HEK293 (cell line): ENCODE data around the gene HMSD.

Source experiments
- GLI4 ChIP-seq: fragments of 450-650 bp; formaldehyde crosslinking; IDR thresholded peaks from 2 replicates; pipeline ENCODE4 v1.5.1; 2016; ENCODE audit warnings: missing biosample characterization, missing genetic modification characterization
- KLF1 ChIP-seq: fragments of 450-650 bp; formaldehyde crosslinking; IDR thresholded peaks from 2 replicates; pipeline ENCODE4 v1.5.1; 2016; ENCODE audit warnings: missing biosample characterization, missing genetic modification characterization
- MEIS1 ChIP-seq: sonication (generic); formaldehyde crosslinking; IDR thresholded peaks from 2 replicates; pipeline ENCODE4 v1.8.1; 2022; ENCODE audit warnings: missing genetic modification reagents, mild to moderate bottlenecking, borderline replicate concordance
- PATZ1 ChIP-seq: fragments of 450-650 bp; formaldehyde crosslinking; IDR thresholded peaks from 2 replicates; pipeline ENCODE4 v1.5.1; 2016; ENCODE audit warnings: missing biosample characterization, missing genetic modification characterization
- ZBTB6 ChIP-seq: fragments of 450-650 bp; formaldehyde crosslinking; IDR thresholded peaks from 2 replicates; pipeline ENCODE4 v1.5.1; 2017; ENCODE audit warnings: missing biosample characterization, missing genetic modification characterization
- ZNF157 ChIP-seq: fragments of 450-650 bp; formaldehyde crosslinking; IDR thresholded peaks from 2 replicates; pipeline ENCODE4 v1.5.1; 2016; ENCODE audit warnings: missing biosample characterization, missing genetic modification characterization
- ZNF184 ChIP-seq: fragments of 450-650 bp; IDR thresholded peaks from 2 replicates; pipeline ENCODE4 v1.5.1; 2018; ENCODE audit warnings: missing biosample characterization, mild to moderate bottlenecking, missing genetic modification characterization
- ZNF24 ChIP-seq: fragments of 450-650 bp; formaldehyde crosslinking; IDR thresholded peaks from 2 replicates; pipeline ENCODE4 v1.5.1; 2016; ENCODE audit warnings: missing biosample characterization, missing genetic modification characterization
- ZNF248 ChIP-seq: fragments of 450-650 bp; formaldehyde crosslinking; IDR thresholded peaks from 2 replicates; pipeline ENCODE4 v1.5.1; 2017; ENCODE audit warnings: missing biosample characterization, missing genetic modification characterization
- ZNF280D ChIP-seq: fragments of 450-650 bp; formaldehyde crosslinking; IDR thresholded peaks from 2 replicates; pipeline ENCODE4 v1.5.1; 2016; ENCODE audit warnings: missing biosample characterization, missing genetic modification characterization
- ZNF335 ChIP-seq: fragments of 450-650 bp; formaldehyde crosslinking; conservative IDR thresholded peaks from 2 replicates; pipeline ENCODE4 v1.5.1; 2016; ENCODE audit warnings: missing biosample characterization, missing genetic modification characterization
- ZNF341 ChIP-seq: fragments of 450-650 bp; formaldehyde crosslinking; IDR thresholded peaks from 2 replicates; pipeline ENCODE4; 2016; ENCODE audit warnings: low read depth, missing biosample characterization, missing genetic modification characterization
- ZNF514 ChIP-seq: fragments of 450-650 bp; formaldehyde crosslinking; IDR thresholded peaks from 2 replicates; pipeline ENCODE4 v1.5.1; 2016; ENCODE audit warnings: missing biosample characterization, missing genetic modification characterization
- ZNF518A ChIP-seq: fragments of 450-650 bp; formaldehyde crosslinking; conservative IDR thresholded peaks from 2 replicates; pipeline ENCODE4 v1.5.1; 2016; ENCODE audit warnings: low read depth, missing biosample characterization, missing genetic modification characterization
- ZNF560 ChIP-seq: fragments of 450-650 bp; formaldehyde crosslinking; IDR thresholded peaks from 2 replicates; pipeline ENCODE4 v1.5.1; 2017; ENCODE audit warnings: missing biosample characterization, missing genetic modification characterization, borderline replicate concordance
- ZNF596 ChIP-seq: fragments of 450-650 bp; IDR thresholded peaks from 2 replicates; pipeline ENCODE4 v1.5.0; 2018; ENCODE audit warnings: missing biosample characterization, mild to moderate bottlenecking, missing genetic modification characterization, moderate library complexity
- ZNF624 ChIP-seq: fragments of 450-650 bp; formaldehyde crosslinking; IDR thresholded peaks from 2 replicates; pipeline ENCODE4 v1.5.1; 2017; ENCODE audit warnings: missing biosample characterization, missing genetic modification characterization
- ZNF645 ChIP-seq: fragments of 450-650 bp; formaldehyde crosslinking; IDR thresholded peaks from 2 replicates; pipeline ENCODE4; 2016; ENCODE audit warnings: missing biosample characterization, missing genetic modification characterization
- ZNF654 ChIP-seq: fragments of 450-650 bp; formaldehyde crosslinking; IDR thresholded peaks from 2 replicates; pipeline ENCODE4 v1.5.1; 2016; ENCODE audit warnings: low read depth, missing biosample characterization, missing genetic modification characterization
- ZNF658 ChIP-seq: fragments of 450-650 bp; formaldehyde crosslinking; IDR thresholded peaks from 2 replicates; pipeline ENCODE4; 2016; ENCODE audit warnings: missing biosample characterization, missing genetic modification characterization
- ZNF692 ChIP-seq: fragments of 450-650 bp; formaldehyde crosslinking; IDR thresholded peaks from 2 replicates; pipeline ENCODE4 v1.5.1; 2016; ENCODE audit warnings: missing biosample characterization, missing genetic modification characterization
- ZNF704 ChIP-seq: fragments of 450-650 bp; formaldehyde crosslinking; IDR thresholded peaks from 2 replicates; pipeline ENCODE4 v1.5.1; 2016; ENCODE audit warnings: missing biosample characterization, missing genetic modification characterization
- ZNF76 ChIP-seq: fragments of 450-650 bp; formaldehyde crosslinking; IDR thresholded peaks from 2 replicates; pipeline ENCODE4; 2016; ENCODE audit warnings: low read depth, missing biosample characterization, missing genetic modification characterization, borderline replicate concordance
- ZNF768 ChIP-seq: fragments of 450-650 bp; formaldehyde crosslinking; IDR thresholded peaks from 2 replicates; pipeline ENCODE4 v1.5.1; 2018; ENCODE audit warnings: missing biosample characterization, mild to moderate bottlenecking, missing genetic modification characterization

Gene HMSD

GRCh38 chr18:63969942-63970808, 21.1 kb downstream of the HMSD start, which contains the start of gene SERPINB8 (continued):
- TF ChIP-seq ZNF157 (tag by site-specific recombination): no peak
- peak; percentile 71 for TF ChIP-seq KLF1 (tag by site-specific recombination)
- no peak for TF ChIP-seq ZNF24 (tag by site-specific recombination)
- no peak for TF ChIP-seq ZNF184 (tag by site-specific recombination)
- TF ChIP-seq ZNF654 (tag by site-specific recombination): no peak
- TF ChIP-seq ZNF335 (tag by site-specific recombination): peak; percentile 95
- TF ChIP-seq GLI4 (tag by site-specific recombination): no peak
- TF ChIP-seq ZNF248 (tag by site-specific recombination): no peak
- no peak for TF ChIP-seq ZNF768 (tag by site-specific recombination)
- no peak for TF ChIP-seq ZNF645 (tag by site-specific recombination)
- TF ChIP-seq ZNF658 (tag by site-specific recombination): no peak
- 0 out of 2 replicates have a peak, but pooled peaks have one; percentile 55 for TF ChIP-seq ZNF280D (tag by site-specific recombination)
- no peak for TF ChIP-seq MEIS1 (CRISPR knock-in tag)
- no peak for TF ChIP-seq ZNF560 (tag by site-specific recombination)
- no peak for TF ChIP-seq ZNF514 (tag by site-specific recombination)
- peak; percentile 94 for TF ChIP-seq ZNF341 (tag by site-specific recombination)
- peak; percentile 54 for TF ChIP-seq ZNF518A (tag by site-specific recombination)
- TF ChIP-seq PATZ1: peak; percentile 74
- no peak for TF ChIP-seq ZBTB6 (tag by site-specific recombination)
- no peak for TF ChIP-seq ZNF704 (tag by site-specific recombination)
- TF ChIP-seq ZNF76 (tag by site-specific recombination): peak; percentile 26; the same call in 1 of the 2 replicates
- TF ChIP-seq ZNF692: peak; percentile 65
- no peak for TF ChIP-seq ZNF624
- no peak for TF ChIP-seq ZNF596 (tag by site-specific recombination)
